ENCODE results near the gene PTPRZ1.

The PTPRZ1 gene

DNA sequence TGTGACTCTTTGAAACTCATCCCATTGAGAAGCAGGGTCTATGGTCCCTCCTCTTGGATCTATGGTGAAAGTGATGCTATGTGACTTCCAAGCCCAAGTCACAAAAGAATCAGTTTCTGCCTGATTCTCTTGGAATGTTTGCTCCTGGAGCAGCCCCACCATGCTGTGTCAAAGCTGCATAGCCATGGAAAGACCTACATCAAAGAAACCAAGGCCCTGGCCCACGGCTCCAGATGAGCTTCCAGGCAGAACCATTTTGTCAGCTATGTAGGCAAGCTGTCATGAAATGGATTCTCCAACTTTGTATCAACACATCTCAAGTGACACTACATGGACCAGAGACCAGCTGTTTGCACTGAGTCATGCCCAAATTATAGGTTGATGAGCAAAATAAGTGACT is 194.1 kb downstream of the PTPRZ1 start:
- Histone ChIP-seq H3K4me3 (replicated peaks; ENCODE audit: low read depth, low read length) (no peak overlapping the region), H3K27me3 (replicated peaks; ENCODE audit: control insufficient read depth, insufficient read depth, low read length) (no peaks in the 10 kb centered on the region), H3K36me3 (ENCODE audit: control insufficient read depth, insufficient read depth, low read length) (no peaks in the 10 kb centered on the region)
- DNase-seq (ENCODE audit: extremely low read depth, insufficient read length): no peak
- TF ChIP-seq, protein P1, sequence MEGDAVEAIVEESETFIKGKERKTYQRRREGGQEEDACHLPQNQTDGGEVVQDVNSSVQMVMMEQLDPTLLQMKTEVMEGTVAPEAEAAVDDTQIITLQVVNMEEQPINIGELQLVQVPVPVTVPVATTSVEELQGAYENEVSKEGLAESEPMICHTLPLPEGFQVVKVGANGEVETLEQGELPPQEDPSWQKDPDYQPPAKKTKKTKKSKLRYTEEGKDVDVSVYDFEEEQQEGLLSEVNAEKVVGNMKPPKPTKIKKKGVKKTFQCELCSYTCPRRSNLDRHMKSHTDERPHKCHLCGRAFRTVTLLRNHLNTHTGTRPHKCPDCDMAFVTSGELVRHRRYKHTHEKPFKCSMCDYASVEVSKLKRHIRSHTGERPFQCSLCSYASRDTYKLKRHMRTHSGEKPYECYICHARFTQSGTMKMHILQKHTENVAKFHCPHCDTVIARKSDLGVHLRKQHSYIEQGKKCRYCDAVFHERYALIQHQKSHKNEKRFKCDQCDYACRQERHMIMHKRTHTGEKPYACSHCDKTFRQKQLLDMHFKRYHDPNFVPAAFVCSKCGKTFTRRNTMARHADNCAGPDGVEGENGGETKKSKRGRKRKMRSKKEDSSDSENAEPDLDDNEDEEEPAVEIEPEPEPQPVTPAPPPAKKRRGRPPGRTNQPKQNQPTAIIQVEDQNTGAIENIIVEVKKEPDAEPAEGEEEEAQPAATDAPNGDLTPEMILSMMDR (IDR thresholded peaks at IDR 0.05; ENCODE audit: insufficient read depth, low read length, poor library complexity, severe bottlenecking): no peak

DNA sequence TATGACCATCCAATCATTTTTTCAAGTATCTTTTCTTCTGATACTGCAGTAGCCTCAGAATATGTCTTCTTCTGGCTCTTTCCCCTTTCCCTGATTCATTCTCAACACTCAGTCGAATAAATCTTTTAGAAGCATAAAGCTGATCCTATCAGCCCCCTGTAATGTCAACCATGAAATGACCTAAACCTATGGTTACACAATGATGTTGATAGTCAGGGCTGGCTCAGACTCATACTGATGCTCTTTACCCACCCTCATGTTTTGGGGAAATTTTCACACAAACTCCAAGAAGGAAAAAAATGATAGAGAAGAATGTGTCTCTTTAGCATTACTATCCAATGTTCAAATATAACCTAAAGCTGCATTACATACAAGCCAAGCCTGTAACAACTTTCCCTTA is 195.1 kb downstream of the PTPRZ1 start:
- no peak for DNase-seq (ENCODE audit: extremely low read depth, insufficient read length)
- Histone ChIP-seq H3K36me3 (ENCODE audit: control insufficient read depth, insufficient read depth, low read length) (no peaks in the 10 kb centered on the region), H3K4me3 (replicated peaks; ENCODE audit: low read depth, low read length) (no peak overlapping the region), H3K27me3 (replicated peaks; ENCODE audit: control insufficient read depth, insufficient read depth, low read length) (no peaks in the 10 kb centered on the region)
- TF ChIP-seq, protein P1 (IDR thresholded peaks at IDR 0.05; ENCODE audit: insufficient read depth, low read length, poor library complexity, severe bottlenecking): no peak

DNA sequence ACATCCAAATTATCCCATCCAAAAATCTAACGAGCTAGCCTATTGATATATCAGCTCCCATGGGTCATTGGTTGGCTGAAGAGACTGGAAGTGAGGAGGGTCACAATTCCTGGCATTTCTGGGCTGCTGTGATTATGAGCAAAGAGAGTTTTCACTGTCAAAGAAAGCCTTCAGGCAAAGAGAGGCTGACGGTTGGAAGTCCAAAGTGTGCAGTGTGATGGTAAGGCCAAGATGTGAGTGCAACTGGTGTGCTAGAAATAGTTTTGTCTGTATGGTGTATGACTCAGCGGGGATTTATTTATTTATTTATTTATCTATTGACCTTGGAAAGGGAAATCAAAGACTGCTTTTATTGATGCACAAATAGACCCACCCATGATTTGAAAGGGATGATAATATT is 196.0 kb downstream of the PTPRZ1 start:
- no peaks in the 10 kb centered on the region for H3K27me3 ChIP-seq (replicated peaks; ENCODE audit: control insufficient read depth, insufficient read depth, low read length)
- H3K4me3 ChIP-seq (replicated peaks; ENCODE audit: low read depth, low read length): no peak overlapping the region
- TF ChIP-seq, protein P1 (IDR thresholded peaks at IDR 0.05; ENCODE audit: insufficient read depth, low read length, poor library complexity, severe bottlenecking): no peak
- no peak for DNase-seq (ENCODE audit: extremely low read depth, insufficient read length)
- H3K36me3 ChIP-seq (ENCODE audit: control insufficient read depth, insufficient read depth, low read length): no peaks in the 10 kb centered on the region

DNA sequence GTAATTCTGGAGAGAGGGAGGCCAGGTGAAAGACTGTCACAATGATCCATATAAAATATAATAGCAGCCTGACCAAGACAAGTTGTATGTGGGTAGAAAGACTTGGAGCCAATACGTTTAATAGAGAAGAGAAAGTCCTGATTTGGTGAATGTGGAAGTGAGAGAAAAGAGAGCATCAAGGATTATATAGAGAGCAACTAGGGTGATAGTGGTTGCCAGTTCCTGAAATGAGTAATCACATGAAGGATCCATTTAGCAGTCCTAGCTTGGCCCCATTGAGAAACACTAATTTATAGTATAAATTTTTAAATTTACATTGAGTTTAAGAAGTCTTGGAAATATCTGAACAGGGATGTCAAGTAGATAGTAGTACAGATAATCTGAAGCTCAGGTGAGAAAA is 197.1 kb downstream of the PTPRZ1 start:
- Histone ChIP-seq H3K27me3 (replicated peaks; ENCODE audit: control insufficient read depth, insufficient read depth, low read length) (no peaks in the 10 kb centered on the region), H3K36me3 (ENCODE audit: control insufficient read depth, insufficient read depth, low read length) (no peaks in the 10 kb centered on the region), H3K4me3 (replicated peaks; ENCODE audit: low read depth, low read length) (no peak overlapping the region)
- DNase-seq (ENCODE audit: extremely low read depth, insufficient read length): no peak
- TF ChIP-seq, protein P1 (IDR thresholded peaks at IDR 0.05; ENCODE audit: insufficient read depth, low read length, poor library complexity, severe bottlenecking): no peak

DNA sequence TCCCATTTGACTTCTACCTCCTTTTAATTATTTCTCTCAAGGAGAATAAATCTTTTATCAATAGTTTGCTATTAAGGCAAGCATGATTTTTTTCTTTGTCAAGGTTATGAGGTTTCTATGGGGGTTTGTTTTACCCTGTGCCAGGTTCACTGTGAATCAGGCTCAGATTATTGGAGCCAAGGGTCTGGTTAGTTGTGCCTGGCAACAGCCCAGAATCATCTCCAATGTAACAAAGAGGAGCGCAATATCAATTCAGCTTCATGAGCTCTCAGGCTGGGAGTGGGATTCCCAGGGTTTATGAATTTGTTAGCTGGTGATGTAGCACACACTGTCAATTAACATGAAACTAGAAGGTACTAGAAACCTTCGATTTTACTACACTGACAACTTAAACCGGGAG is 197.9 kb downstream of the PTPRZ1 start:
- no peaks in the 10 kb centered on the region for H3K27me3 ChIP-seq (replicated peaks; ENCODE audit: control insufficient read depth, insufficient read depth, low read length)
- no peak for DNase-seq (ENCODE audit: extremely low read depth, insufficient read length)

DNA sequence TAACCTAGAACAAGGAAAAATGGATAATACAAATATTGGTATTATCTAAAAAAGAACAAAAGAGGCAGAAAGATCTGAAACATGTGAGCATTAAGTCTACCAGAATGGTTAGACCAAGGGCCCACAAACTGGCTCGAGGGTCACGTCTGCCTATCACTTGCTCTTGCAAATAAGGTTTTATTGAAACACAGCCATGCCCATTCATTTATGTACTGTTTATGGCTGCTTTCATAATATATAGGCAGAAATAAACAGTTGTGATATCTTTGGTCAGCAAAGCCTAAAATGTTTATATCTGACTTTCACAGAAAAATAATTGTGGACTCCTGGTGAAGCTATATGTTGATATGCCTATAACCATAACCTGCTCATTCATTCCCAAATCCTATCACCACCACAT is 199.3 kb downstream of the PTPRZ1 start:
- no peaks in the 10 kb centered on the region for H3K36me3 ChIP-seq (ENCODE audit: control insufficient read depth, insufficient read depth, low read length)
- TF ChIP-seq, protein P1 (IDR thresholded peaks at IDR 0.05; ENCODE audit: insufficient read depth, low read length, poor library complexity, severe bottlenecking): no peak
- no peaks in the 10 kb centered on the region for H3K27me3 ChIP-seq (replicated peaks; ENCODE audit: control insufficient read depth, insufficient read depth, low read length)
- no peak for DNase-seq (ENCODE audit: extremely low read depth, insufficient read length)
- H3K4me3 ChIP-seq (replicated peaks; ENCODE audit: low read depth, low read length): no peak overlapping the region

More for the DNA sequence above, 197.9 kb downstream of the PTPRZ1 start:
- no peak overlapping the region for H3K4me3 ChIP-seq (replicated peaks; ENCODE audit: low read depth, low read length)
- TF ChIP-seq, protein P1 (IDR thresholded peaks at IDR 0.05; ENCODE audit: insufficient read depth, low read length, poor library complexity, severe bottlenecking): no peak
- H3K36me3 ChIP-seq (ENCODE audit: control insufficient read depth, insufficient read depth, low read length): no peaks in the 10 kb centered on the region
